GM11168 (cell line): ENCODE results near the gene TBC1D9B.

Source experiments
- in situ Hi-C: fragments of 300-500 bp; cut with MboI; formaldehyde crosslinking; loops from one replicate; pipeline ENCODE4 v1.12.0; 2022; ENCODE audit warnings: low sequenced_read_pairs; ENCODE audit not compliant: unreplicated experiment

Gene TBC1D9B

GRCh38 chr5:179907556-179908324 lies at the start of gene TBC1D9B:
Gene TBC1D9B (minus strand): TSS chr5:179907897. CDS start chr5:179907821, 76 bp downstream.
- in situ Hi-C loops, result loop anchor here (10.0 kb wide), 1 partner anchor 113 kb away; the partner anchor contains the start of gene LTC4S

- in situ Hi-C loops, result no loop called here
These were observed 47.9 kb upstream of the TBC1D9B start for GRCh38 chr5:179955630-179956029.

- in situ Hi-C loops, result no loop called here
These were observed 47.4 kb upstream of the TBC1D9B start for GRCh38 chr5:179955062-179955461.

- in situ Hi-C loops, result no loop called here
These were observed 46.7 kb upstream of the TBC1D9B start for GRCh38 chr5:179954434-179954833.

- in situ Hi-C loops, result no loop called here
These were observed 46.3 kb upstream of the TBC1D9B start for GRCh38 chr5:179953987-179954386.

- in situ Hi-C loops, result no loop called here
These were observed 29.4 kb upstream of the TBC1D9B start for GRCh38 chr5:179936976-179937681.

- in situ Hi-C loops, result no loop called here
These were observed 23.2 kb upstream of the TBC1D9B start for GRCh38 chr5:179930788-179931473.

- in situ Hi-C loops, result no loop called here
These were observed 20.1 kb upstream of the TBC1D9B start for GRCh38 chr5:179927824-179928223.

- in situ Hi-C loops, result no loop called here
These were observed 19.0 kb upstream of the TBC1D9B start for GRCh38 chr5:179926657-179927056.

- in situ Hi-C loops, result no loop called here
These were observed 15.7 kb upstream of the TBC1D9B start for GRCh38 chr5:179923436-179923835.

- in situ Hi-C loops, result no loop called here
These were observed 12.5 kb upstream of the TBC1D9B start for GRCh38 chr5:179920175-179920574.

GRCh38 chr5:179919487-179920060 lies 11.9 kb upstream of the TBC1D9B start:
- in situ Hi-C loops, result no loop called here

GRCh38 chr5:179918742-179919486 lies 11.2 kb upstream of the TBC1D9B start:
- in situ Hi-C loops, result no loop called here

- in situ Hi-C loops, result no loop called here
These were observed 8.8 kb upstream of the TBC1D9B start for GRCh38 chr5:179916523-179916922.

GRCh38 chr5:179915406-179915935 lies 7.8 kb upstream of the TBC1D9B start:
- in situ Hi-C loops, result no loop called here

- in situ Hi-C loops, result no loop called here
These were observed 6.5 kb upstream of the TBC1D9B start for GRCh38 chr5:179914032-179914755.

- in situ Hi-C loops, result no loop called here
These were observed 5.8 kb upstream of the TBC1D9B start for GRCh38 chr5:179913461-179913860.

GRCh38 chr5:179912951-179913350 lies 5.3 kb upstream of the TBC1D9B start:
- in situ Hi-C loops, result no loop called here

- in situ Hi-C loops, result no loop called here
These were observed 4.7 kb upstream of the TBC1D9B start for GRCh38 chr5:179912386-179912785.
